ENCODE data around the gene COQ10A. TPM values are rescaled to one million over a fixed set of nuclear protein-coding genes. Genes with fewer than 3 reads are reported as not detected.

The COQ10A gene
- total and polyA plus RNA-seq, 2 of the 13 experiments (the other 11 are each of a cell fraction or from before 2014, with no cell fraction given) = 21.0 to 37.3 TPM

- TF ChIP-seq NFAT5 (CRISPR knock-in tag; IDR thresholded peaks at IDR 0.05) (peak; percentile 67; the same call in 1 of the 2 replicates), ZNF746 (CRISPR knock-in tag; IDR thresholded peaks at IDR 0.05) (0 out of 2 replicates have a peak, but pooled peaks have one; percentile 61), MEF2D (CRISPR knock-in tag; IDR thresholded peaks at IDR 0.05) (peak; percentile 46; the same call in 1 of the 2 replicates), SMARCC2 (IDR thresholded peaks at IDR 0.05) (no peak), ZNF639 (CRISPR knock-in tag; conservative IDR thresholded peaks at IDR 0.05) (no peak), CREB1 (IDR thresholded peaks at IDR 0.05) (peak; percentile 56; the same call in 1 of the 2 replicates), CREB1 (CRISPR knock-in tag; IDR thresholded peaks at IDR 0.05) (peak; percentile 85), MEIS2 (CRISPR knock-in tag; IDR thresholded peaks at IDR 0.05) (peak; percentile 69), CSRNP1 (CRISPR knock-in tag; IDR thresholded peaks at IDR 0.05) (peak; percentile 80; the same call in 1 of the 2 replicates), ZNF841 (CRISPR knock-in tag; IDR thresholded peaks at IDR 0.05; ENCODE audit: borderline replicate concordance) (no peak), FOXK2 (IDR thresholded peaks at IDR 0.05) (no peak; the same call in 1 of the 2 replicates), KLF9 (CRISPR knock-in tag; IDR thresholded peaks at IDR 0.05; ENCODE audit: low read depth) (no peak), FOXO4 (CRISPR knock-in tag; conservative IDR thresholded peaks at IDR 0.05) (no peak), ZNF775 (CRISPR knock-in tag; IDR thresholded peaks at IDR 0.05; ENCODE audit: borderline replicate concordance) (no peak), EEA1 (CRISPR knock-in tag; IDR thresholded peaks at IDR 0.05; ENCODE audit: borderline replicate concordance) (peak; percentile 17; the same call in 1 of the 2 replicates), KDM2A (CRISPR knock-in tag; IDR thresholded peaks at IDR 0.05; ENCODE audit: borderline replicate concordance, low read depth) (peak; percentile 92), GATAD2A (CRISPR knock-in tag; IDR thresholded peaks at IDR 0.05) (no peak), GPN1 (CRISPR knock-in tag; IDR thresholded peaks at IDR 0.05; ENCODE audit: borderline replicate concordance) (no peak), SMAD9 (CRISPR knock-in tag; IDR thresholded peaks at IDR 0.05) (no peak)
- TF ChIP-seq, protein P1, sequence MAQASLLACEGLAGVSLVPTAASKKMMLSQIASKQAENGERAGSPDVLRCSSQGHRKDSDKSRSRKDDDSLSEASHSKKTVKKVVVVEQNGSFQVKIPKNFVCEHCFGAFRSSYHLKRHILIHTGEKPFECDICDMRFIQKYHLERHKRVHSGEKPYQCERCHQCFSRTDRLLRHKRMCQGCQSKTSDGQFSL (CRISPR knock-in tag; IDR thresholded peaks at IDR 0.05) = peak; percentile 47; the same call in 1 of the 2 replicates
Measured at GRCh38 chr12:56315622-56316473, 49.1 kb downstream of the COQ10A start, which contains the start of gene CNPY2 (continued).

Measured in HepG2 (cell line).